Activated CD8-positive, alpha-beta memory T cell treated with anti-CD3 and anti-CD28 coated beads for 48 hours (primary cell): ENCODE results near the gene MAD1L1.

ENCODE experiments used
- DNase-seq, 3 experiments: peaks; one replicate each; pipeline ENCODE4 v3.0.0-alpha.2; 2020; ENCODE audit warnings: low read depth in 2 of 3, low spot score in 2 of 3

MAD1L1 gene

GRCh38 chr7:2033586-2034135 lies 199.1 kb downstream of the MAD1L1 start:
- DNase-seq = no peak

GRCh38 chr7:2032876-2033407 lies 199.8 kb downstream of the MAD1L1 start:
- no peak for DNase-seq

GRCh38 chr7:2032030-2032875 lies 200.5 kb downstream of the MAD1L1 start:
- no peak for DNase-seq

- no peak for DNase-seq
Measured at GRCh38 chr7:2031451-2031845, 201.3 kb downstream of the MAD1L1 start.

GRCh38 chr7:2030475-2031450 lies 202.0 kb downstream of the MAD1L1 start:
- no peak for DNase-seq

- no peak for DNase-seq
Measured at GRCh38 chr7:2029936-2030335, 202.8 kb downstream of the MAD1L1 start.

GRCh38 chr7:2029211-2029905 lies 203.4 kb downstream of the MAD1L1 start:
- DNase-seq = no peak

GRCh38 chr7:2028733-2029132 lies 204.0 kb downstream of the MAD1L1 start:
- no peak for DNase-seq

- no peak for DNase-seq
Measured at GRCh38 chr7:2025188-2025587, 207.6 kb downstream of the MAD1L1 start.

GRCh38 chr7:2024567-2024918 lies 208.2 kb downstream of the MAD1L1 start:
- DNase-seq = no peak

- DNase-seq = no peak
Measured at GRCh38 chr7:2023877-2024566, 208.7 kb downstream of the MAD1L1 start.

GRCh38 chr7:2022737-2023250 lies 210.0 kb downstream of the MAD1L1 start:
- no peak for DNase-seq

GRCh38 chr7:2022021-2022409 lies 210.7 kb downstream of the MAD1L1 start:
- no peak for DNase-seq

GRCh38 chr7:2019711-2020511 lies 212.8 kb downstream of the MAD1L1 start:
- no peak for DNase-seq

GRCh38 chr7:2019461-2019710 lies 213.4 kb downstream of the MAD1L1 start:
- no peak for DNase-seq

GRCh38 chr7:2018569-2019460 lies 213.9 kb downstream of the MAD1L1 start:
- no peak for DNase-seq

GRCh38 chr7:2017914-2018568 lies 214.7 kb downstream of the MAD1L1 start:
- DNase-seq = no peak

GRCh38 chr7:2017481-2017891 lies 215.3 kb downstream of the MAD1L1 start:
- DNase-seq = no peak
